Measurements from ENCODE around the gene CYP27B1. TPM values are rescaled to one million over a fixed set of nuclear protein-coding genes. Genes with fewer than 3 reads are reported as not detected.

The CYP27B1 gene
- total and polyA plus RNA-seq, 10 of the 15 experiments (the other 5 are each of a cell fraction or from before 2014, with no cell fraction given): 0.10 to 2.7 (median 1.1) TPM

- TF ChIP-seq ZBTB40 (IDR thresholded peaks at IDR 0.05; ENCODE audit: borderline replicate concordance): peak; percentile 50
- no peak for TF ChIP-seq CHD4 (IDR thresholded peaks at IDR 0.05)
- TF ChIP-seq ZNF274 (IDR thresholded peaks at IDR 0.05; ENCODE audit: insufficient read depth, insufficient read length): no peak
- TF ChIP-seq RELA (IDR thresholded peaks at IDR 0.05; ENCODE audit: borderline replicate concordance, partially characterized antibody): no peak
- TF ChIP-seq ZNF384 (IDR thresholded peaks at IDR 0.05; ENCODE audit: borderline replicate concordance, low read depth, low read length): no peak
- TF ChIP-seq MXI1 (IDR thresholded peaks at IDR 0.05; ENCODE audit: low read depth, low read length): no peak
- TF ChIP-seq, protein P1, sequence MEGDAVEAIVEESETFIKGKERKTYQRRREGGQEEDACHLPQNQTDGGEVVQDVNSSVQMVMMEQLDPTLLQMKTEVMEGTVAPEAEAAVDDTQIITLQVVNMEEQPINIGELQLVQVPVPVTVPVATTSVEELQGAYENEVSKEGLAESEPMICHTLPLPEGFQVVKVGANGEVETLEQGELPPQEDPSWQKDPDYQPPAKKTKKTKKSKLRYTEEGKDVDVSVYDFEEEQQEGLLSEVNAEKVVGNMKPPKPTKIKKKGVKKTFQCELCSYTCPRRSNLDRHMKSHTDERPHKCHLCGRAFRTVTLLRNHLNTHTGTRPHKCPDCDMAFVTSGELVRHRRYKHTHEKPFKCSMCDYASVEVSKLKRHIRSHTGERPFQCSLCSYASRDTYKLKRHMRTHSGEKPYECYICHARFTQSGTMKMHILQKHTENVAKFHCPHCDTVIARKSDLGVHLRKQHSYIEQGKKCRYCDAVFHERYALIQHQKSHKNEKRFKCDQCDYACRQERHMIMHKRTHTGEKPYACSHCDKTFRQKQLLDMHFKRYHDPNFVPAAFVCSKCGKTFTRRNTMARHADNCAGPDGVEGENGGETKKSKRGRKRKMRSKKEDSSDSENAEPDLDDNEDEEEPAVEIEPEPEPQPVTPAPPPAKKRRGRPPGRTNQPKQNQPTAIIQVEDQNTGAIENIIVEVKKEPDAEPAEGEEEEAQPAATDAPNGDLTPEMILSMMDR (IDR thresholded peaks at IDR 0.05 in 2 of 3, conservative IDR thresholded peaks at IDR 0.05 in 1 of 3; ENCODE audit: control insufficient read depth in 2 of 3, extremely low read depth in 1 of 3, insufficient read depth in 1 of 3, low read depth in 3 of 3, low read length in 3 of 3): no peak
- TF ChIP-seq HSF1 (IDR thresholded peaks at IDR 0.05; ENCODE audit: low read depth, low read length): no peak
- TF ChIP-seq NFIC (IDR thresholded peaks at IDR 0.05; ENCODE audit: low read depth, low read length): no peak
- no peak for TF ChIP-seq ETV6 (conservative IDR thresholded peaks at IDR 0.05 in 1 of 2, IDR thresholded peaks at IDR 0.05 in 1 of 2; ENCODE audit: borderline replicate concordance in 1 of 2, low read depth in 1 of 2)
- TF ChIP-seq SRF (IDR thresholded peaks at IDR 0.05; ENCODE audit: low read depth in 2 of 2, low read length in 2 of 2): 0 out of 4 replicates have a peak, but pooled peaks of 1 of the 2 experiments have one; percentile 13
- TF ChIP-seq, protein P2, sequence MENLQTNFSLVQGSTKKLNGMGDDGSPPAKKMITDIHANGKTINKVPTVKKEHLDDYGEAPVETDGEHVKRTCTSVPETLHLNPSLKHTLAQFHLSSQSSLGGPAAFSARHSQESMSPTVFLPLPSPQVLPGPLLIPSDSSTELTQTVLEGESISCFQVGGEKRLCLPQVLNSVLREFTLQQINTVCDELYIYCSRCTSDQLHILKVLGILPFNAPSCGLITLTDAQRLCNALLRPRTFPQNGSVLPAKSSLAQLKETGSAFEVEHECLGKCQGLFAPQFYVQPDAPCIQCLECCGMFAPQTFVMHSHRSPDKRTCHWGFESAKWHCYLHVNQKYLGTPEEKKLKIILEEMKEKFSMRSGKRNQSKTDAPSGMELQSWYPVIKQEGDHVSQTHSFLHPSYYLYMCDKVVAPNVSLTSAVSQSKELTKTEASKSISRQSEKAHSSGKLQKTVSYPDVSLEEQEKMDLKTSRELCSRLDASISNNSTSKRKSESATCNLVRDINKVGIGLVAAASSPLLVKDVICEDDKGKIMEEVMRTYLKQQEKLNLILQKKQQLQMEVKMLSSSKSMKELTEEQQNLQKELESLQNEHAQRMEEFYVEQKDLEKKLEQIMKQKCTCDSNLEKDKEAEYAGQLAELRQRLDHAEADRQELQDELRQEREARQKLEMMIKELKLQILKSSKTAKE (IDR thresholded peaks at IDR 0.05; ENCODE audit: low read depth, poor library complexity, severe bottlenecking): no peak
- 0 out of 4 replicates have a peak, but pooled peaks of 1 of the 2 experiments have one; percentile 4 for TF ChIP-seq BHLHE40 (IDR thresholded peaks at IDR 0.05; ENCODE audit: borderline replicate concordance in 1 of 2, low read depth in 2 of 2, low read length in 1 of 2)
- peak; percentile 66 for TF ChIP-seq YY1 (IDR thresholded peaks at IDR 0.05; ENCODE audit: low read depth, low read length)
- TF ChIP-seq FOS (IDR thresholded peaks at IDR 0.05; ENCODE audit: borderline replicate concordance, extremely low read depth, insufficient read length): no peak
- TF ChIP-seq RFX5 (IDR thresholded peaks at IDR 0.05; ENCODE audit: low read depth, low read length): no peak
- TF ChIP-seq CBX3 (IDR thresholded peaks at IDR 0.05; ENCODE audit: borderline replicate concordance, low read depth): no peak
- no peak for TF ChIP-seq PKNOX1 (IDR thresholded peaks at IDR 0.05)
These were observed 22.6 kb downstream of the CYP27B1 start (continued) for GRCh38 chr12:57744194-57744776.

All from GM12878 (cell line).